H9 (cell line): ENCODE measurements around the gene DMRT1. TPM values are rescaled to one million over a fixed set of nuclear protein-coding genes. Genes with fewer than 3 reads are reported as not detected.
A peak's percentile ranks its signal among the peaks of the same experiment; 100 is the strongest.

Experiments used
- DNase-seq: peaks from one replicate; pipeline ENCODE4 v3.0.0-alpha.2; 2017
- H2AFZ ChIP-seq: one replicate; pipeline ENCODE4 v1.6.1; 2013; ENCODE audit warnings: mild to moderate bottlenecking, low read length, control low read depth, moderate library complexity
- H2AK5ac ChIP-seq: 2 replicates; pipeline ENCODE4 v1.6.1; 2013; ENCODE audit warnings: low read length, control low read depth, mixed read lengths; ENCODE audit not compliant: insufficient read length
- H2BK120ac ChIP-seq: one replicate; pipeline ENCODE4 v1.6.1; 2013; ENCODE audit warnings: low read depth, mild to moderate bottlenecking, low read length, control low read depth, inconsistent platforms; ENCODE audit not compliant: poor library complexity, severe bottlenecking
- H2BK12ac ChIP-seq: 2 replicates; pipeline ENCODE4 v1.6.1; 2013; ENCODE audit warnings: low read length, control low read depth, mixed read lengths, low read depth; ENCODE audit not compliant: insufficient read length
- H2BK15ac ChIP-seq: 2 replicates; pipeline ENCODE4 v1.6.1; 2013; ENCODE audit warnings: low read depth, low read length, control low read depth
- H2BK20ac ChIP-seq: one replicate; pipeline ENCODE4 v1.6.1; 2013; ENCODE audit warnings: low read depth, mild to moderate bottlenecking, low read length, control low read depth, inconsistent platforms; ENCODE audit not compliant: poor library complexity, severe bottlenecking
- H2BK5ac ChIP-seq: 2 replicates; pipeline ENCODE4 v1.6.1; 2013; ENCODE audit warnings: low read length, control low read depth, mixed read lengths; ENCODE audit not compliant: insufficient read length
- H3K14ac ChIP-seq: 2 replicates; pipeline ENCODE4 v1.6.1; 2013; ENCODE audit warnings: low read length, control low read depth; ENCODE audit not compliant: insufficient read depth
- H3K18ac ChIP-seq: 2 replicates; pipeline ENCODE4 v1.6.1; 2013; ENCODE audit warnings: low read depth, mild to moderate bottlenecking, mixed read lengths, low read length, control low read depth; ENCODE audit not compliant: insufficient read length
- H3K23ac ChIP-seq: 2 replicates; pipeline ENCODE4 v1.6.1; 2013; ENCODE audit warnings: low read length, control low read depth, mixed read lengths, low read depth; ENCODE audit not compliant: insufficient read length
- H3K23me2 ChIP-seq: 2 replicates; pipeline ENCODE4 v1.6.1; 2013; ENCODE audit warnings: low read depth, mild to moderate bottlenecking, mixed read lengths, low read length, control low read depth; ENCODE audit not compliant: insufficient read length, poor library complexity, severe bottlenecking
- H3K27ac ChIP-seq: 2 replicates; pipeline ENCODE4 v1.5.1; 2013; ENCODE audit warnings: low read length, control low read depth, mixed read lengths, low read depth; ENCODE audit not compliant: insufficient read length
- H3K27me3 ChIP-seq: 2 replicates; pipeline ENCODE4 v1.6.1; 2013; ENCODE audit warnings: low read length, control low read depth, inconsistent platforms; ENCODE audit not compliant: insufficient read depth
- H3K4ac ChIP-seq: 2 replicates; pipeline ENCODE4 v1.6.1; 2013; ENCODE audit warnings: low read depth, mild to moderate bottlenecking, control low read depth, inconsistent platforms, low read length, moderate library complexity
- H3K4me1 ChIP-seq: 2 replicates; pipeline ENCODE4 v1.6.1; 2013; ENCODE audit warnings: low read length, control low read depth, inconsistent platforms; ENCODE audit not compliant: insufficient read depth
- H3K4me2 ChIP-seq: 2 replicates; pipeline ENCODE4 v1.6.1; 2013; ENCODE audit warnings: low read length, control low read depth, mixed read lengths; ENCODE audit not compliant: insufficient read length, insufficient read depth
- H3K56ac ChIP-seq: 2 replicates; pipeline ENCODE4 v1.6.1; 2013; ENCODE audit warnings: low read depth, mild to moderate bottlenecking, mixed read lengths, low read length, control low read depth; ENCODE audit not compliant: insufficient read length
- H3K79me1 ChIP-seq: 2 replicates; pipeline ENCODE4 v1.6.1; 2013; ENCODE audit warnings: low read depth, mild to moderate bottlenecking, moderate library complexity, low read length, control low read depth, inconsistent platforms; ENCODE audit not compliant: insufficient read depth, poor library complexity, severe bottlenecking
- H3K79me2 ChIP-seq: 2 replicates; pipeline ENCODE4 v1.6.1; 2013; ENCODE audit warnings: low read length, control low read depth, inconsistent platforms; ENCODE audit not compliant: insufficient read depth
- H3K9ac ChIP-seq: 2 replicates; pipeline ENCODE4 v1.6.1; 2013; ENCODE audit warnings: low read length, control low read depth, mixed read lengths; ENCODE audit not compliant: insufficient read length; ENCODE audit errors: extremely low read depth
- H3K9me3 ChIP-seq: one replicate; pipeline ENCODE4 v1.6.1; 2013; ENCODE audit warnings: low read depth, low read length, inconsistent platforms; ENCODE audit not compliant: control insufficient read depth
- H3T11ph ChIP-seq: one replicate; pipeline ENCODE4 v1.6.1; 2013; ENCODE audit warnings: mild to moderate bottlenecking, low read length, control low read depth, inconsistent platforms
- H4K20me1 ChIP-seq: one replicate; pipeline ENCODE4 v1.6.1; 2013; ENCODE audit not compliant: control insufficient read depth, insufficient read length, insufficient read depth
- H4K5ac ChIP-seq: 2 replicates; pipeline ENCODE4 v1.6.1; 2013; ENCODE audit warnings: low read depth, mild to moderate bottlenecking, mixed read lengths, low read length, control low read depth; ENCODE audit not compliant: insufficient read length
- H4K8ac ChIP-seq: replicated peaks from 2 replicates; pipeline ENCODE4 v1.6.1; 2013; ENCODE audit warnings: low read length, control low read depth, mixed read lengths, low read depth; ENCODE audit not compliant: insufficient read length
- H4K91ac ChIP-seq: 2 replicates; pipeline ENCODE4 v1.6.1; 2013; ENCODE audit warnings: low read depth, mild to moderate bottlenecking, moderate library complexity, mixed read lengths, low read length, control low read depth; ENCODE audit not compliant: insufficient read length
- H3K27ac Mint-ChIP-seq, 3 experiments: 2 replicates in 2 of 3; 3 replicates in 1 of 3; pipeline ENCODE4 v1.8.0; 2020 to 2021; ENCODE audit warnings: mixed read lengths in 3 of 3, mild to moderate bottlenecking in 1 of 3, moderate library complexity in 1 of 3
- H3K27me3 Mint-ChIP-seq: 2 replicates; pipeline ENCODE4 v1.8.0; 2021; ENCODE audit warnings: low read depth, mild to moderate bottlenecking, moderate library complexity, mixed read lengths
- H3K36me3 Mint-ChIP-seq, 3 experiments: 2 replicates in 2 of 3; 3 replicates in 1 of 3; pipeline ENCODE4 v1.8.0; 2020 to 2021; ENCODE audit warnings: low read depth in 3 of 3, mixed read lengths in 3 of 3; ENCODE audit not compliant: insufficient read depth in 1 of 3
- H3K4me1 Mint-ChIP-seq, 2 experiments: 2 replicates each; pipeline ENCODE4 v1.8.0; 2020; ENCODE audit warnings: mixed read lengths in 2 of 2
- H3K4me3 Mint-ChIP-seq, 2 experiments: 2 replicates in 1 of 2; 3 replicates in 1 of 2; pipeline ENCODE4 v1.8.0; 2020 to 2021; ENCODE audit warnings: mild to moderate bottlenecking in 2 of 2, mixed read lengths in 2 of 2, moderate library complexity in 1 of 2
- H3K9me3 Mint-ChIP-seq, 2 experiments: 2 replicates in 1 of 2; 3 replicates in 1 of 2; pipeline ENCODE4 v1.8.0; 2020; ENCODE audit warnings: mild to moderate bottlenecking in 2 of 2, mixed read lengths in 2 of 2, moderate library complexity in 1 of 2
- WGBS: extraction: QIAGEN DNeasy Blood & Tissue Kit; methylation state at CpG from one replicate; pipeline ENCODE4 v1.1.7; 2013; ENCODE audit warnings: missing lambda C conversion rate, low lambda C conversion rate, mixed read lengths; ENCODE audit not compliant: insufficient read length; ENCODE audit errors: extremely low coverage; 5-methylcytosine and 5-hydroxymethylcytosine counted together
- total RNA-seq: library from RNA; stranded (reverse); gene quantifications from 2 replicates; pipeline ENCODE4 v1.2.1, GENCODE V29; 2021
- TF ChIP-seq, protein P1 (sequence below): fragments of 200-600 bp; sonication (generic); conservative IDR thresholded peaks from 3 replicates; pipeline ENCODE4 v1.8.0; 2021; ENCODE audit warnings: antibody characterized with exemption, mild to moderate bottlenecking

DMRT1 gene
- total RNA-seq, 1 experiment from 2014 or later: not detected

DNA sequence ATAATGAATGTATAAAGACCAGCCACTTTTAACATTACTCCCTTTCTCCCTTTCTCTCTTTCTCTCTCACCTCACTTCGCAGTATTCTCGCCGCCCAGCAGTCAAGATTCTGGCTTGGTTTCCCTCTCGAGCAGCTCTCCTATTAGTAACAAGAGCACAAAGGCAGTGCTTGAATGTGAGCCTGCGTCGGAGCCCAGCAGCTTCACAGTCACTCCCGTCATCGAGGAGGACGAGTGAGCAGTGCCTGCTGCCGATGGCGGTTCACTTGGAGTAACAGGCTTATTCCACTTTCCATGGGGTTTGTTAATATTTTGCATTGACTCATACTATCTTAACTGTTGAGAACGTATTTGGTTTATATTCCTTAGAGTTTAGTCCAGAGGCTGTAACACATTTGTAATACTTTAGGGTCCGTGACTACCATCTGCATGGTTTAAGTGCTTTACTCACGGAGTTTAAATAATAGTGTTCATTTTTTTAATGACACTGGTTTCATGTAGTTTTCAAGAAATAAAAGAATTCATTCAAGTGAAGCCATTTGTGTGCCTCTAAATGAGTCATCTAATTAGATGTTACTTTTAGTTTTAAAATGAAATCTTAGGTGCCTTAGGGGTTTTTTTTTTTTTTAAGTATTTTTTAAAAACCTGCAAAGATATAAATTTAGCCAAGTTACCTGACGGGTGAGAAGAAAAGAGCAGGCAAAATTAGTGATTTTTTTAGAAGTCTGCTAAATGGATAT is 126.6 kb downstream of the DMRT1 start:
- H2AK5ac ChIP-seq: no peak overlapping the region
- no peak overlapping the region for H3K27ac ChIP-seq
- H3K4me1 Mint-ChIP-seq: peaks cover 16 to 31% of the 10 kb centered on the region in 2 experiments
- no peak overlapping the region for H3K4ac ChIP-seq
- peaks cover 22% of the 10 kb centered on the region for H3K23me2 ChIP-seq
- no peak overlapping the region for H3K14ac ChIP-seq
- H3K4me1 ChIP-seq: peaks cover 2% of the 10 kb centered on the region; the same call in 1 of the 2 replicates
- H3K23ac ChIP-seq: no peak overlapping the region
- H2BK20ac ChIP-seq: no peak overlapping the region
- no peak overlapping the region for H4K5ac ChIP-seq
- peak overlapping the region; percentile 58 for H3K4me2 ChIP-seq
- no peaks in the 10 kb centered on the region; a peak in 3 of 5 replicates for H3K9me3 Mint-ChIP-seq
- no peak overlapping the region for H3T11ph ChIP-seq
- H4K91ac ChIP-seq: no peak overlapping the region
- H3K9me3 ChIP-seq: no peaks in the 10 kb centered on the region
- H3K56ac ChIP-seq: no peak overlapping the region
- H3K79me2 ChIP-seq: no peaks in the 10 kb centered on the region
- no CpG with 5 or more reads among the region's 15 CpGs for WGBS
- H3K18ac ChIP-seq: no peak overlapping the region
- peaks cover 45% of the 10 kb centered on the region; the same call in 1 of the 2 replicates for H3K27me3 ChIP-seq
- H3K36me3 Mint-ChIP-seq: no peaks in the 10 kb centered on the region; a peak in 1 of 7 replicates
- no peaks in the 10 kb centered on the region for H4K20me1 ChIP-seq
- no peaks in the 10 kb centered on the region for H3K79me1 ChIP-seq
- no peak overlapping the region for H2BK5ac ChIP-seq
- H3K4me3 Mint-ChIP-seq: peak overlapping the region in 1 of 2 experiments; percentile 71; a peak in 3 of 5 replicates
- TF ChIP-seq, protein P1, sequence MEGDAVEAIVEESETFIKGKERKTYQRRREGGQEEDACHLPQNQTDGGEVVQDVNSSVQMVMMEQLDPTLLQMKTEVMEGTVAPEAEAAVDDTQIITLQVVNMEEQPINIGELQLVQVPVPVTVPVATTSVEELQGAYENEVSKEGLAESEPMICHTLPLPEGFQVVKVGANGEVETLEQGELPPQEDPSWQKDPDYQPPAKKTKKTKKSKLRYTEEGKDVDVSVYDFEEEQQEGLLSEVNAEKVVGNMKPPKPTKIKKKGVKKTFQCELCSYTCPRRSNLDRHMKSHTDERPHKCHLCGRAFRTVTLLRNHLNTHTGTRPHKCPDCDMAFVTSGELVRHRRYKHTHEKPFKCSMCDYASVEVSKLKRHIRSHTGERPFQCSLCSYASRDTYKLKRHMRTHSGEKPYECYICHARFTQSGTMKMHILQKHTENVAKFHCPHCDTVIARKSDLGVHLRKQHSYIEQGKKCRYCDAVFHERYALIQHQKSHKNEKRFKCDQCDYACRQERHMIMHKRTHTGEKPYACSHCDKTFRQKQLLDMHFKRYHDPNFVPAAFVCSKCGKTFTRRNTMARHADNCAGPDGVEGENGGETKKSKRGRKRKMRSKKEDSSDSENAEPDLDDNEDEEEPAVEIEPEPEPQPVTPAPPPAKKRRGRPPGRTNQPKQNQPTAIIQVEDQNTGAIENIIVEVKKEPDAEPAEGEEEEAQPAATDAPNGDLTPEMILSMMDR: no peak
- no peak overlapping the region for H4K8ac ChIP-seq
- H2BK12ac ChIP-seq: no peak overlapping the region
- H2BK15ac ChIP-seq: no peak overlapping the region
- no peak overlapping the region for H3K9ac ChIP-seq
- peak overlapping the region in 1 of 3 experiments; percentile 0; a peak in 1 of 7 replicates for H3K27ac Mint-ChIP-seq
- H2BK120ac ChIP-seq: no peak overlapping the region
- H3K27me3 Mint-ChIP-seq: peaks cover 98% of the 10 kb centered on the region
- DNase-seq: peak; percentile 76
- H2AFZ ChIP-seq: no peak overlapping the region
